ENCODE data around the gene RING1.

RING1 gene

DNA sequence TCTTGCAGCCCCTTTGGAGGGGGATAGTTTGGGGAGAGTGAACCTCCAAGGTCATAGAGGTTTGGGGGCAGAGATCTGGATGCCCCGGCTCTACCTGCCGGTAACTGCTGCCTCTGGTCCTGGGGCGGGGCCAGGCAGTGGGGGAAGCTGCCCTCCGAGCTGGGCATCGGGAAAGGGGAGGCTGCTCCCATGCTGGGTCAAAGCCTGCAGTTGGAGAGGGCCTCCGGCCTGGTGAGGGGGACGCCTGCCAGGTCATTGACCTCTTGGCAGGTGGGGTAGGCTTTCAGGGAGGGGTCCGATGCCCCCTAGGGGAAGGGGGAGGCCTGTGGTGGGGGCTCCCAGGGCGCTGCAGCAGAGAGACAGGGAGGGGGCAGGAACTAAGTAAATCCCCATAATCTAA, 23.1 kb upstream of the RING1 start:
- Histone ChIP-seq H4K8ac (ENCODE audit: low read length) (no peak overlapping the region), H3K4me2 (ENCODE audit: low read length, poor library complexity, severe bottlenecking) (no peak overlapping the region), H2BK120ac (ENCODE audit: low read depth, low read length) (no peak overlapping the region), H3K9me3 (ENCODE audit: control insufficient read depth, low read length) (no peaks in the 10 kb centered on the region), H2BK12ac (ENCODE audit: low read length in 2 of 2) (no peak overlapping the region), H2AFZ (ENCODE audit: low read depth, low read length) (no peak overlapping the region), H3K27me3 (ENCODE audit: control insufficient read depth in 1 of 2, insufficient read depth in 1 of 2, low read length in 2 of 2) (peaks cover 29 to 36% of the 10 kb centered on the region in 2 experiments), H3K36me3 (ENCODE audit: control insufficient read depth in 1 of 2, insufficient read depth in 2 of 2, low read depth in 1 of 2, low read length in 2 of 2) (no peaks in the 10 kb centered on the region), H3K4me1 (ENCODE audit: control insufficient read depth, insufficient read depth, low read depth, low read length) (no peaks in the 10 kb centered on the region), H3K9ac (ENCODE audit: low read length) (no peak overlapping the region), H3K14ac (ENCODE audit: low read length in 2 of 2) (no peak overlapping the region), H3K18ac (ENCODE audit: low read depth in 1 of 2, low read length in 2 of 2) (no peak overlapping the region), H3K79me1 (replicated peaks; ENCODE audit: low read length, poor library complexity, severe bottlenecking) (no peaks in the 10 kb centered on the region), H3K4me3 (ENCODE audit: insufficient read depth in 1 of 2, low read depth in 1 of 2, low read length in 2 of 2) (no peak overlapping the region), H2BK15ac (ENCODE audit: low read depth, poor library complexity, severe bottlenecking) (no peak overlapping the region), H3K23ac (ENCODE audit: low read length in 2 of 2) (no peak overlapping the region), H4K91ac (ENCODE audit: low read length) (no peak overlapping the region), H3K4ac (ENCODE audit: low read depth in 1 of 2, low read length in 2 of 2) (no peak overlapping the region), H3K27ac (ENCODE audit: low read length, poor library complexity, severe bottlenecking) (no peak overlapping the region), H2BK5ac (ENCODE audit: low read depth, low read length, poor library complexity, severe bottlenecking) (no peak overlapping the region), H2AK5ac (ENCODE audit: low read length, severe bottlenecking) (no peak overlapping the region)
- DNase-seq = no peak
- WGBS = 75% methylated on average over 7 of the region's 9 CpGs

DNA sequence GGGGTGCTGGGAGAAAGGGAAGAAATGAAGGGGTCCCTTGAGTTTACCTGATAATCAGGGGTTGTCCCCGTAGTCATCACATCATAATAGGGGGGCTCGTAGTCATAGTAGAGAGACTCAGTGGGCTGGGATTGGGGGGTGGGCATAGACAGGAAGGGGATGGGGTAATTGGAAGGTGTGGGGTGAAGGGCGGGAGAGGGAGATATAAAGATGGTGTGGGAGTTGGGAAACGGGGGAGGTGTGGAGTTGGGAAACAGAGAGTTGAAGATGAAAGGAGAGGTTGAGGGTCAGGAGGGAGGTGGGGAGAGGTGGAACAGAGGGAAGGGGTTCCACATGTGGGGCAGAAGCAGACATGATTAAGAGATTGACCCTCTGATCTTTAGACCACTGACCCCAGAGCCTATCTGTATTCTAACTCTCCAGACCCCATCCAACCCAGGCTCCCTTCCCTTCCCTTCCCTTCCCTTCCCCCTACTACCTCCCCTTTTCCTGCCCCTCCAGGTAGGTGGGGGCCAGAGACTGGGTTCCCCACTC, 22.6 kb upstream of the RING1 start:
- no peak overlapping the region for H3K23ac ChIP-seq (ENCODE audit: low read length in 2 of 2)
- no peaks in the 10 kb centered on the region for H3K4me1 ChIP-seq (ENCODE audit: control insufficient read depth, insufficient read depth, low read depth, low read length)
- H3K27ac ChIP-seq (ENCODE audit: low read length, poor library complexity, severe bottlenecking) = no peak overlapping the region
- no peak overlapping the region for H3K4ac ChIP-seq (ENCODE audit: low read depth in 1 of 2, low read length in 2 of 2)
- no peaks in the 10 kb centered on the region for H3K79me1 ChIP-seq (replicated peaks; ENCODE audit: low read length, poor library complexity, severe bottlenecking)
- H2BK15ac ChIP-seq (ENCODE audit: low read depth, poor library complexity, severe bottlenecking) = peak overlapping the region; percentile 17
- no peaks in the 10 kb centered on the region for H3K36me3 ChIP-seq (ENCODE audit: control insufficient read depth in 1 of 2, insufficient read depth in 2 of 2, low read depth in 1 of 2, low read length in 2 of 2)
- no peaks in the 10 kb centered on the region for H3K9me3 ChIP-seq (ENCODE audit: control insufficient read depth, low read length)
- no peak overlapping the region for H3K9ac ChIP-seq (ENCODE audit: low read length)
- no peak overlapping the region for H4K91ac ChIP-seq (ENCODE audit: low read length)
- H3K27me3 ChIP-seq (ENCODE audit: control insufficient read depth in 1 of 2, insufficient read depth in 1 of 2, low read length in 2 of 2) = peaks cover 34 to 42% of the 10 kb centered on the region in 2 experiments
- no peak overlapping the region for H2BK12ac ChIP-seq (ENCODE audit: low read length in 2 of 2)
- H2AFZ ChIP-seq (ENCODE audit: low read depth, low read length) = no peak overlapping the region
- H4K8ac ChIP-seq (ENCODE audit: low read length) = no peak overlapping the region
- H3K18ac ChIP-seq (ENCODE audit: low read depth in 1 of 2, low read length in 2 of 2) = no peak overlapping the region
- no peak for DNase-seq
- H2BK5ac ChIP-seq (ENCODE audit: low read depth, low read length, poor library complexity, severe bottlenecking) = no peak overlapping the region
- H3K4me3 ChIP-seq (ENCODE audit: insufficient read depth in 1 of 2, low read depth in 1 of 2, low read length in 2 of 2) = no peak overlapping the region
- no peak overlapping the region for H2AK5ac ChIP-seq (ENCODE audit: low read length, severe bottlenecking)
- H3K14ac ChIP-seq (ENCODE audit: low read length in 2 of 2) = no peak overlapping the region
- H2BK120ac ChIP-seq (ENCODE audit: low read depth, low read length) = no peak overlapping the region
- no peak overlapping the region for H3K4me2 ChIP-seq (ENCODE audit: low read length, poor library complexity, severe bottlenecking)
- WGBS = 83% methylated on average over 4 of the region's 4 CpGs

DNA sequence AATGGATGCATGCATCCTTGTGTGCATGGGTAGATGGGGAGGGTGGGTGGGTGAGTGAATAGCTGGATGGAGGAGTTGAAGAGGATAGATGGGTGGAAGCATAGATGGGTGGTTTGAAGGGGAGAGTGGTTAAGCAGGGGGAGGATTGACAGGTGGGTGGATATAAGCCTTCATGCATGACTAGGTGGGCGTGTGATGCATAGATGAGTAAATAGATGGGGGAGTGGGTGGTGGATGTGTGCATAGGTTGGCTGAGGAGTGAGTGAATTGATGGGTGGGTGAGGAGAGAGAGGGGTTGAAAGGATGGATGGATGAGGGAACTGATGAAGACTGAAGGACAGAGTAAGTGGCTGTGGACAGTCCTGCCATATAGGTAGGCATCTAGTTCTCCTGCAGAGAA, 20.5 kb upstream of the RING1 start:
- Histone ChIP-seq H4K8ac (ENCODE audit: low read length) (no peak overlapping the region), H3K36me3 (ENCODE audit: control insufficient read depth in 1 of 2, insufficient read depth in 2 of 2, low read depth in 1 of 2, low read length in 2 of 2) (no peaks in the 10 kb centered on the region), H4K91ac (ENCODE audit: low read length) (no peak overlapping the region), H2AK5ac (ENCODE audit: low read length, severe bottlenecking) (no peak overlapping the region), H3K9ac (ENCODE audit: low read length) (no peak overlapping the region), H2BK15ac (ENCODE audit: low read depth, poor library complexity, severe bottlenecking) (no peak overlapping the region), H3K9me3 (ENCODE audit: control insufficient read depth, low read length) (no peaks in the 10 kb centered on the region), H3K4me1 (ENCODE audit: control insufficient read depth, insufficient read depth, low read depth, low read length) (peaks cover 14% of the 10 kb centered on the region), H2BK120ac (ENCODE audit: low read depth, low read length) (no peak overlapping the region), H3K18ac (ENCODE audit: low read depth in 1 of 2, low read length in 2 of 2) (no peak overlapping the region), H3K4me3 (ENCODE audit: insufficient read depth in 1 of 2, low read depth in 1 of 2, low read length in 2 of 2) (no peak overlapping the region), H3K4ac (ENCODE audit: low read depth in 1 of 2, low read length in 2 of 2) (no peak overlapping the region), H2AFZ (ENCODE audit: low read depth, low read length) (no peak overlapping the region), H3K23ac (ENCODE audit: low read length in 2 of 2) (no peak overlapping the region), H2BK5ac (ENCODE audit: low read depth, low read length, poor library complexity, severe bottlenecking) (no peak overlapping the region), H3K4me2 (ENCODE audit: low read length, poor library complexity, severe bottlenecking) (no peak overlapping the region), H3K27me3 (ENCODE audit: control insufficient read depth in 1 of 2, insufficient read depth in 1 of 2, low read length in 2 of 2) (peaks cover 55 to 57% of the 10 kb centered on the region in 2 experiments), H3K14ac (ENCODE audit: low read length in 2 of 2) (no peak overlapping the region), H2BK12ac (ENCODE audit: low read length in 2 of 2) (no peak overlapping the region), H3K27ac (ENCODE audit: low read length, poor library complexity, severe bottlenecking) (no peak overlapping the region), H3K79me1 (replicated peaks; ENCODE audit: low read length, poor library complexity, severe bottlenecking) (peaks cover 2% of the 10 kb centered on the region)
- DNase-seq = no peak
- WGBS = 70% methylated on average over 1 of the region's 1 CpG

DNA sequence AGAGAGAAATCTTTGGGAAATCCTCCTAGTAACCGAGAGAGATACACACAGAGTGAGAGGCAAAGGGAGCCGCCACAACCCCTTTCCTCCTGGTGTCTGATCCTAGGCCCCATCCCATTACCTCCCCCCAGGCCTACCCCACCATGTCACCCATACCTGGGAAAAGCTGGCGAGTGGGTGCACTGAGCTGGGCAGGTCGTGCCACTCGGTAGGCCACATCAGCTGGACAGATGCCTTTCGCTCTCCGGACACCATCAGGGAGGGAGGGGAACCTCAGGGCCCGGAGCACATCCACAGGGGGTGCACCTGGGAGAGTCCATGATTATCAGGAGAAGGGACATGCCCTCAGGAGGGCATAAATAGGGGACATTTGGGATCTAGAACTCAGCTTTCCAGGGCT, 19.1 kb upstream of the RING1 start:
- Histone ChIP-seq H3K18ac (ENCODE audit: low read depth in 1 of 2, low read length in 2 of 2) (no peak overlapping the region), H3K27ac (ENCODE audit: low read length, poor library complexity, severe bottlenecking) (no peak overlapping the region), H3K36me3 (ENCODE audit: control insufficient read depth in 1 of 2, insufficient read depth in 2 of 2, low read depth in 1 of 2, low read length in 2 of 2) (peaks cover 5 to 7% of the 10 kb centered on the region in 2 experiments), H3K14ac (ENCODE audit: low read length in 2 of 2) (no peak overlapping the region), H3K4me2 (ENCODE audit: low read length, poor library complexity, severe bottlenecking) (no peak overlapping the region), H3K23ac (ENCODE audit: low read length in 2 of 2) (no peak overlapping the region), H2BK12ac (ENCODE audit: low read length in 2 of 2) (no peak overlapping the region), H2BK15ac (ENCODE audit: low read depth, poor library complexity, severe bottlenecking) (peak overlapping the region; percentile 12), H2AFZ (ENCODE audit: low read depth, low read length) (no peak overlapping the region), H2BK5ac (ENCODE audit: low read depth, low read length, poor library complexity, severe bottlenecking) (no peak overlapping the region), H3K4me1 (ENCODE audit: control insufficient read depth, insufficient read depth, low read depth, low read length) (peaks cover 20% of the 10 kb centered on the region), H2AK5ac (ENCODE audit: low read length, severe bottlenecking) (no peak overlapping the region), H4K8ac (ENCODE audit: low read length) (no peak overlapping the region), H3K27me3 (ENCODE audit: control insufficient read depth in 1 of 2, insufficient read depth in 1 of 2, low read length in 2 of 2) (peaks cover 57% of the 10 kb centered on the region in 2 experiments), H3K79me1 (replicated peaks; ENCODE audit: low read length, poor library complexity, severe bottlenecking) (peaks cover 4% of the 10 kb centered on the region), H3K9ac (ENCODE audit: low read length) (no peak overlapping the region), H3K4me3 (ENCODE audit: insufficient read depth in 1 of 2, low read depth in 1 of 2, low read length in 2 of 2) (no peak overlapping the region), H3K9me3 (ENCODE audit: control insufficient read depth, low read length) (no peaks in the 10 kb centered on the region), H3K4ac (ENCODE audit: low read depth in 1 of 2, low read length in 2 of 2) (no peak overlapping the region), H4K91ac (ENCODE audit: low read length) (no peak overlapping the region), H2BK120ac (ENCODE audit: low read depth, low read length) (no peak overlapping the region)
- no peak for DNase-seq
- 74% methylated on average over 8 of the region's 8 CpGs for WGBS

Measured in mesenchymal stem cell (in vitro differentiated cells and primary cell).